ES-I3 (cell line): ENCODE results near the gene SLC7A5.
"Not testable (repeated sequence)": the region's sequence is repeated elsewhere in the genome, so short reads cannot be mapped to it uniquely, and the experiment has no call there.

Source experiments
- H3K36me3 ChIP-seq: 2 replicates; pipeline ENCODE4 v1.6.1; 2013; ENCODE audit warnings: mild to moderate bottlenecking, low read length, control low read depth, moderate library complexity; ENCODE audit not compliant: insufficient read depth
- H3K4me1 ChIP-seq: 2 replicates; pipeline ENCODE4 v1.6.1; 2013; ENCODE audit warnings: mild to moderate bottlenecking, control low read depth, low read length; ENCODE audit not compliant: insufficient read depth
- H3K9ac ChIP-seq: 2 replicates; pipeline ENCODE4 v1.6.1; 2013; ENCODE audit warnings: low read depth, mild to moderate bottlenecking, low read length, moderate library complexity
- H3K9me3 ChIP-seq: 2 replicates; pipeline ENCODE4 v1.6.1; 2013; ENCODE audit warnings: mild to moderate bottlenecking, low read length, moderate library complexity; ENCODE audit not compliant: control insufficient read depth, insufficient read depth

Gene SLC7A5

GRCh38 chr16:87860553-87861299 lies 8.6 kb downstream of the SLC7A5 start:
- no peaks in the 10 kb centered on the region for H3K9me3 ChIP-seq
- peaks cover 3% of the 10 kb centered on the region; the same call in 1 of the 2 replicates for H3K4me1 ChIP-seq
- no peak overlapping the region for H3K9ac ChIP-seq
- H3K36me3 ChIP-seq: no peaks in the 10 kb centered on the region; the same call in 1 of the 2 replicates

GRCh38 chr16:87858151-87858993 lies 10.9 kb downstream of the SLC7A5 start:
- H3K9ac ChIP-seq, H3K36me3 ChIP-seq, H3K9me3 ChIP-seq: not testable (repeated sequence)
- H3K4me1 ChIP-seq: peaks cover 11% of the 10 kb centered on the region

- Histone ChIP-seq H3K9me3 (no peaks in the 10 kb centered on the region), H3K36me3 (peaks cover 4% of the 10 kb centered on the region), H3K9ac (no peak overlapping the region), H3K4me1 (peaks cover 27% of the 10 kb centered on the region)
Measured at GRCh38 chr16:87856791-87857228, 12.5 kb downstream of the SLC7A5 start.

GRCh38 chr16:87855852-87856715 lies 13.2 kb downstream of the SLC7A5 start:
- Histone ChIP-seq H3K36me3 (peaks cover 5% of the 10 kb centered on the region), H3K9ac (no peak overlapping the region), H3K9me3 (no peaks in the 10 kb centered on the region), H3K4me1 (peaks cover 27% of the 10 kb centered on the region)

- Histone ChIP-seq H3K9me3 (no peaks in the 10 kb centered on the region), H3K4me1 (peaks cover 28% of the 10 kb centered on the region), H3K36me3 (peaks cover 8% of the 10 kb centered on the region), H3K9ac (no peak overlapping the region)
Measured at GRCh38 chr16:87854907-87855683, 14.2 kb downstream of the SLC7A5 start.

- Histone ChIP-seq H3K36me3 (peaks cover 13% of the 10 kb centered on the region; the same call in 1 of the 2 replicates), H3K9me3 (no peaks in the 10 kb centered on the region), H3K4me1 (peaks cover 28% of the 10 kb centered on the region), H3K9ac (no peak overlapping the region)
Measured at GRCh38 chr16:87854053-87854906, 15.0 kb downstream of the SLC7A5 start.

GRCh38 chr16:87853411-87854052 lies 15.8 kb downstream of the SLC7A5 start:
- Histone ChIP-seq H3K9ac (no peak overlapping the region; the same call in 1 of the 2 replicates), H3K36me3 (peaks cover 19% of the 10 kb centered on the region; the same call in 1 of the 2 replicates), H3K9me3 (no peaks in the 10 kb centered on the region), H3K4me1 (peaks cover 28% of the 10 kb centered on the region)

- Histone ChIP-seq H3K4me1 (peaks cover 28% of the 10 kb centered on the region), H3K36me3 (peaks cover 19% of the 10 kb centered on the region), H3K9me3 (no peaks in the 10 kb centered on the region), H3K9ac (peak overlapping the region; percentile 7; the same call in 1 of the 2 replicates)
Measured at GRCh38 chr16:87851601-87852000, 17.7 kb downstream of the SLC7A5 start.

GRCh38 chr16:87851141-87851587 lies 18.1 kb downstream of the SLC7A5 start:
- peaks cover 19% of the 10 kb centered on the region for H3K36me3 ChIP-seq

GRCh38 chr16:87850009-87851006 lies 19.0 kb downstream of the SLC7A5 start:
- Histone ChIP-seq H3K9ac (no peak overlapping the region), H3K4me1 (peaks cover 28% of the 10 kb centered on the region), H3K9me3 (no peaks in the 10 kb centered on the region), H3K36me3 (peaks cover 19% of the 10 kb centered on the region)

More at GRCh38 chr16:87851141-87851587, 18.1 kb downstream of the SLC7A5 start:
- peaks cover 28% of the 10 kb centered on the region for H3K4me1 ChIP-seq
- H3K9me3 ChIP-seq: no peaks in the 10 kb centered on the region
- no peak overlapping the region for H3K9ac ChIP-seq

GRCh38 chr16:87849419-87850008 lies 19.8 kb downstream of the SLC7A5 start:
- Histone ChIP-seq H3K36me3 (peaks cover 15% of the 10 kb centered on the region; the same call in 1 of the 2 replicates), H3K4me1 (peaks cover 25% of the 10 kb centered on the region), H3K9ac (no peak overlapping the region), H3K9me3 (no peaks in the 10 kb centered on the region)
